Measurements from ENCODE around the gene AXL. TPM values are rescaled to one million over a fixed set of nuclear protein-coding genes. Genes with fewer than 3 reads are reported as not detected.

AXL gene
- total and polyA plus RNA-seq, 9 of the 15 experiments (the other 6 are each of a cell fraction or from before 2014, with no cell fraction given): 0.80 to 6.6 (median 1.6) TPM

DNA sequence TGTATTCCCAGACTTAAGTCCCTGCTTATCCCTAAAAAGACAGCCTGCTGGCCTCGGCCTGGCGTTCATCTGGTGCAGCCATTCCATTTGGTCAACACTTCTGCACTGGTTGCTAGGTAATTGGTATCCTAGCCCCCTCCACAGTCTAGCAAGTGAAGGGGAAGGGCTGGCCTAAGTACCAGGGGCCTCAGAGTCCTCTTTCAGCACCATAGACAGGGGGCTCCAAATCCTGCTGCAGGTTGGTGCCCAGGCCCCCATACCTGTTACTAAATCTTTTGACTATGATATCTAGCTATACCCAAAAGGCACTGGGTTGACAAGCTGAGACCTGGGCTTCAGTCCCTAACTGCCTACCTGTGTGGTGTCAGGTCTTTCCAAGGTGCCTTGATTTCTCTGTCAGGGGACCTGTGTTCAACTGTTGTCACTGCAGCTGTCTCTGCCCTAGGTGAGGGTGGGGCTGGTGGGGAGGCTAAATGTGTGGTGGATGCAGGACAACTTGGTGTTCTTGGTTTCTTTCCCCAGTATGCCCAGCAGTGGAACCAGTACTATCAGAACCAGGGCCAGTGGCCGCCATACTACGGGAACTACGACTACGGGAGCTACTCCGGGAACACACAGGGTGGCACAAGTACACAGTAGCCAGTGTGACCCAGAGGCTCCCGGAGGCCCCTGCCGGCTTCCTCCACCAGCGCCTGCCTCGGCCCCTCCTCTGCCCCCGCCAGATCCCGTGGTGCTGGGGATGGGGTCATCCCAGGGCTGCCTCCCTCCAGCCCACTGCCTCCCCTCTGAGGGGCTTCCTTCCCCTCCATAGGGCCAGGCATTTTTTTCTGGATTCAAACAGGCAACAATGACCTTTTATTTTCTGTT is 87.1 kb downstream of the AXL start (continued):
- TF ChIP-seq, protein P1, sequence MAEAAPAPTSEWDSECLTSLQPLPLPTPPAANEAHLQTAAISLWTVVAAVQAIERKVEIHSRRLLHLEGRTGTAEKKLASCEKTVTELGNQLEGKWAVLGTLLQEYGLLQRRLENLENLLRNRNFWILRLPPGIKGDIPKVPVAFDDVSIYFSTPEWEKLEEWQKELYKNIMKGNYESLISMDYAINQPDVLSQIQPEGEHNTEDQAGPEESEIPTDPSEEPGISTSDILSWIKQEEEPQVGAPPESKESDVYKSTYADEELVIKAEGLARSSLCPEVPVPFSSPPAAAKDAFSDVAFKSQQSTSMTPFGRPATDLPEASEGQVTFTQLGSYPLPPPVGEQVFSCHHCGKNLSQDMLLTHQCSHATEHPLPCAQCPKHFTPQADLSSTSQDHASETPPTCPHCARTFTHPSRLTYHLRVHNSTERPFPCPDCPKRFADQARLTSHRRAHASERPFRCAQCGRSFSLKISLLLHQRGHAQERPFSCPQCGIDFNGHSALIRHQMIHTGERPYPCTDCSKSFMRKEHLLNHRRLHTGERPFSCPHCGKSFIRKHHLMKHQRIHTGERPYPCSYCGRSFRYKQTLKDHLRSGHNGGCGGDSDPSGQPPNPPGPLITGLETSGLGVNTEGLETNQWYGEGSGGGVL (CRISPR knock-in tag; IDR thresholded peaks at IDR 0.05): no peak
- TF ChIP-seq KAT2B (IDR thresholded peaks at IDR 0.05; ENCODE audit: low read depth, low read length) (no peak), NFYB (IDR thresholded peaks at IDR 0.05; ENCODE audit: extremely low read depth, insufficient read length) (no peak), SUPT5H (IDR thresholded peaks at IDR 0.05) (0 out of 2 replicates have a peak, but pooled peaks have one; percentile 11), POLR2A (conservative IDR thresholded peaks at IDR 0.05) (0 out of 2 replicates have a peak, but pooled peaks have one; percentile 8), MTF1 (CRISPR knock-in tag; IDR thresholded peaks at IDR 0.05; ENCODE audit: borderline replicate concordance) (no peak), ZNF232 (CRISPR knock-in tag; IDR thresholded peaks at IDR 0.05) (no peak), IFI16 (CRISPR knock-in tag; IDR thresholded peaks at IDR 0.05) (no peak), PCBP2 (IDR thresholded peaks at IDR 0.05; ENCODE audit: low read depth, low read length, poor library complexity, severe bottlenecking) (no peak), ASH1L (IDR thresholded peaks at IDR 0.05; ENCODE audit: borderline replicate concordance, low read depth, partially characterized antibody) (no peak), HIVEP1 (CRISPR knock-in tag; IDR thresholded peaks at IDR 0.05) (no peak)
- TF ChIP-seq, protein P2, sequence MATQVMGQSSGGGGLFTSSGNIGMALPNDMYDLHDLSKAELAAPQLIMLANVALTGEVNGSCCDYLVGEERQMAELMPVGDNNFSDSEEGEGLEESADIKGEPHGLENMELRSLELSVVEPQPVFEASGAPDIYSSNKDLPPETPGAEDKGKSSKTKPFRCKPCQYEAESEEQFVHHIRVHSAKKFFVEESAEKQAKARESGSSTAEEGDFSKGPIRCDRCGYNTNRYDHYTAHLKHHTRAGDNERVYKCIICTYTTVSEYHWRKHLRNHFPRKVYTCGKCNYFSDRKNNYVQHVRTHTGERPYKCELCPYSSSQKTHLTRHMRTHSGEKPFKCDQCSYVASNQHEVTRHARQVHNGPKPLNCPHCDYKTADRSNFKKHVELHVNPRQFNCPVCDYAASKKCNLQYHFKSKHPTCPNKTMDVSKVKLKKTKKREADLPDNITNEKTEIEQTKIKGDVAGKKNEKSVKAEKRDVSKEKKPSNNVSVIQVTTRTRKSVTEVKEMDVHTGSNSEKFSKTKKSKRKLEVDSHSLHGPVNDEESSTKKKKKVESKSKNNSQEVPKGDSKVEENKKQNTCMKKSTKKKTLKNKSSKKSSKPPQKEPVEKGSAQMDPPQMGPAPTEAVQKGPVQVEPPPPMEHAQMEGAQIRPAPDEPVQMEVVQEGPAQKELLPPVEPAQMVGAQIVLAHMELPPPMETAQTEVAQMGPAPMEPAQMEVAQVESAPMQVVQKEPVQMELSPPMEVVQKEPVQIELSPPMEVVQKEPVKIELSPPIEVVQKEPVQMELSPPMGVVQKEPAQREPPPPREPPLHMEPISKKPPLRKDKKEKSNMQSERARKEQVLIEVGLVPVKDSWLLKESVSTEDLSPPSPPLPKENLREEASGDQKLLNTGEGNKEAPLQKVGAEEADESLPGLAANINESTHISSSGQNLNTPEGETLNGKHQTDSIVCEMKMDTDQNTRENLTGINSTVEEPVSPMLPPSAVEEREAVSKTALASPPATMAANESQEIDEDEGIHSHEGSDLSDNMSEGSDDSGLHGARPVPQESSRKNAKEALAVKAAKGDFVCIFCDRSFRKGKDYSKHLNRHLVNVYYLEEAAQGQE (IDR thresholded peaks at IDR 0.05; ENCODE audit: borderline replicate concordance): peak; percentile 45
- TF ChIP-seq, protein P2 (CRISPR knock-in tag; IDR thresholded peaks at IDR 0.05; ENCODE audit: low read depth): no peak
- TF ChIP-seq, protein P3, sequence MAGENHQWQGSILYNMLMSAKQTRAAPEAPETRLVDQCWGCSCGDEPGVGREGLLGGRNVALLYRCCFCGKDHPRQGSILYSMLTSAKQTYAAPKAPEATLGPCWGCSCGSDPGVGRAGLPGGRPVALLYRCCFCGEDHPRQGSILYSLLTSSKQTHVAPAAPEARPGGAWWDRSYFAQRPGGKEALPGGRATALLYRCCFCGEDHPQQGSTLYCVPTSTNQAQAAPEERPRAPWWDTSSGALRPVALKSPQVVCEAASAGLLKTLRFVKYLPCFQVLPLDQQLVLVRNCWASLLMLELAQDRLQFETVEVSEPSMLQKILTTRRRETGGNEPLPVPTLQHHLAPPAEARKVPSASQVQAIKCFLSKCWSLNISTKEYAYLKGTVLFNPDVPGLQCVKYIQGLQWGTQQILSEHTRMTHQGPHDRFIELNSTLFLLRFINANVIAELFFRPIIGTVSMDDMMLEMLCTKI (IDR thresholded peaks at IDR 0.05; ENCODE audit: partially characterized antibody): no peak
